IPS-15b (cell line): ENCODE results near the gene GDAP2.

ENCODE experiments used
- H3K27me3 ChIP-seq: one replicate; pipeline ENCODE4 v1.6.1; 2013; ENCODE audit warnings: low read length; ENCODE audit not compliant: control insufficient read depth, insufficient read depth
- H3K36me3 ChIP-seq: one replicate; pipeline ENCODE4 v1.6.1; 2013; ENCODE audit warnings: low read length; ENCODE audit not compliant: control insufficient read depth, insufficient read depth
- H3K4me1 ChIP-seq: one replicate; pipeline ENCODE4 v1.6.1; 2013; ENCODE audit warnings: mild to moderate bottlenecking, low read length; ENCODE audit not compliant: control insufficient read depth, insufficient read depth
- H3K4me3 ChIP-seq: one replicate; pipeline ENCODE4 v1.5.1; 2013; ENCODE audit warnings: low read depth, low read length
- H3K9ac ChIP-seq: one replicate; pipeline ENCODE4 v1.6.1; 2013; ENCODE audit warnings: low read depth, mild to moderate bottlenecking, low read length
- H3K9me3 ChIP-seq: one replicate; pipeline ENCODE4 v1.6.1; 2013; ENCODE audit warnings: mild to moderate bottlenecking, low read length; ENCODE audit not compliant: control insufficient read depth, insufficient read depth

GDAP2 gene

GRCh38 chr1:117819301-117819700 is 110.1 kb downstream of the GDAP2 start:
- H3K4me1 ChIP-seq: no peaks in the 10 kb centered on the region
- no peaks in the 10 kb centered on the region for H3K27me3 ChIP-seq
- no peaks in the 10 kb centered on the region for H3K36me3 ChIP-seq
- H3K4me3 ChIP-seq: no peak overlapping the region
- H3K9ac ChIP-seq: no peak overlapping the region
- H3K9me3 ChIP-seq: no peaks in the 10 kb centered on the region

GRCh38 chr1:117818456-117818855 is 111.0 kb downstream of the GDAP2 start:
- H3K4me3 ChIP-seq: no peak overlapping the region
- H3K27me3 ChIP-seq: no peaks in the 10 kb centered on the region
- no peaks in the 10 kb centered on the region for H3K4me1 ChIP-seq
- H3K9ac ChIP-seq: no peak overlapping the region
- no peaks in the 10 kb centered on the region for H3K36me3 ChIP-seq
- H3K9me3 ChIP-seq: no peaks in the 10 kb centered on the region

- Histone ChIP-seq H3K27me3 (no peaks in the 10 kb centered on the region), H3K4me1 (no peaks in the 10 kb centered on the region), H3K4me3 (no peak overlapping the region), H3K9ac (no peak overlapping the region), H3K9me3 (no peaks in the 10 kb centered on the region), H3K36me3 (no peaks in the 10 kb centered on the region)
Measured at GRCh38 chr1:117817629-117818028, 111.8 kb downstream of the GDAP2 start.

GRCh38 chr1:117815926-117816325 is 113.5 kb downstream of the GDAP2 start:
- Histone ChIP-seq H3K9me3 (no peaks in the 10 kb centered on the region), H3K36me3 (no peaks in the 10 kb centered on the region), H3K27me3 (no peaks in the 10 kb centered on the region), H3K9ac (no peak overlapping the region), H3K4me1 (no peaks in the 10 kb centered on the region), H3K4me3 (no peak overlapping the region)

GRCh38 chr1:117814856-117815797 is 114.3 kb downstream of the GDAP2 start:
- Histone ChIP-seq H3K4me1 (no peaks in the 10 kb centered on the region), H3K4me3 (no peak overlapping the region), H3K9me3 (no peaks in the 10 kb centered on the region), H3K27me3 (no peaks in the 10 kb centered on the region), H3K9ac (no peak overlapping the region), H3K36me3 (no peaks in the 10 kb centered on the region)
